Urinary bladder (tissue), 4 donors: ENCODE data around the gene SLFN11. TPM values are rescaled to one million over a fixed set of nuclear protein-coding genes. Genes with fewer than 3 reads are reported as not detected.

ENCODE experiments used
- DNase-seq: peaks from one replicate; pipeline ENCODE4 v3.0.0-alpha.2; 2015; ENCODE audit errors: extremely low spot score
- H3K27ac ChIP-seq: one replicate; pipeline ENCODE4 v1.5.1; 2013; ENCODE audit warnings: low read depth, mild to moderate bottlenecking, moderate library complexity
- H3K36me3 ChIP-seq: one replicate; pipeline ENCODE4 v1.6.1; 2013; ENCODE audit warnings: mild to moderate bottlenecking, moderate library complexity; ENCODE audit not compliant: insufficient read depth
- H3K4me1 ChIP-seq: one replicate; pipeline ENCODE4 v1.6.1; 2013; ENCODE audit warnings: mild to moderate bottlenecking, moderate library complexity; ENCODE audit not compliant: insufficient read depth
- H3K4me3 ChIP-seq: one replicate; pipeline ENCODE4 v1.5.1; 2013; ENCODE audit warnings: low read depth, low read length
- WGBS: extraction: QIAGEN DNeasy Blood & Tissue Kit; methylation state at CpG from one replicate; pipeline ENCODE4 v1.1.7; 2013; 5-methylcytosine and 5-hydroxymethylcytosine counted together
- polyA plus RNA-seq: library from polyadenylated mRNA; stranded (reverse); fragments of 200-250 nt; gene quantifications from one replicate; pipeline ENCODE4 v1.2.3, GENCODE V29; 2013
- total RNA-seq: library from RNA; depleted of rRNA; stranded (reverse); fragments of >200 nt; gene quantifications from one replicate; pipeline ENCODE4 v1.2.3, GENCODE V29; 2014
- donor health status: healthy with polysubstance abuse.
- donor health status: healthy.

The SLFN11 gene
- total and polyA plus RNA-seq, 2 donors: 6.7 to 47.3 TPM

DNA sequence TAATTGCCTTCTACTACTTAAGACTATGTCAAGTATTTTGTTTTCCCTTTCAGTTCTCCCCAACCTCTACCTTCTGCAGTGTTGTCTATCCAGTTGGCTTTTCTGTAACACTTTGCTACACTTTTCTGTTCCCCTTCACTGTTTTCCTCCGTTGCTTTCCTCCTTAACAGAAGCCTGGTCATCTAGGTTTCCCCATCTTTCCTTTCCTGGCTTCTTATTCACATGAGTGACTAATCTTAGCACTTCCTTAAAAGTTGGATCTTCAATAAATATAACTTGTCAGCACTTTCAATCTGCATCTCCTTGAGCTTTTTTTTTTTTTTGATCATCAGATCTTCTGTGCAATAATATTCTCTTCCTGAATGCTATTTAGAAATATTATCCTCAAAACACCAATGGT, 2.8 kb upstream of the SLFN11 start:
- H3K36me3 ChIP-seq: no peaks in the 10 kb centered on the region

DNA sequence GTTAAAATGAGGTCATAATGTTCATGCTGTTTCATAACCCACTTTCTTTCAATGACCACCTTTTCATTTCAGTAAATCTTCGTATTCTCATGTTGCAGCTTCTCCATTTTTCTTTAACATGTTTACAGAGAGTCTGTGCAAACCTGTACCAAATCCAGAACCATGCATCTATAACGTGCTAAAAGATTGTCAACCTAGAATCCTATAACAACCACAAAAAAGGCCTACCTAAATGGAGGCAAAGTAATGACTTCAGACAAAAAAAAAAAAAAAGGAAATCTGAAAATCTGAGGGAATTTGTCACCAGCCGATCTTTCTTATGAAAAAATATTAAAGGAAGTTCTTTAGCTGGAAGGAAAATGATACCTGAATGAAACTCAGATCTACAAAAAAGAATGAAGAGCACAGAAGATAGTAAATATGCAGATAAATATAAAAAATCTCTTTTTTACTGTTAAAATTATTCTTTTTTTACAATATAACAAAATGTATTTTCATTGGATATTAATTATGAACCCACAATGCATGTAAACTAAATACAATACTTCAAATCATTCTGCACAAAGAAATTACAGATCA, 1.4 kb upstream of the SLFN11 start:
- Histone ChIP-seq H3K27ac (peak overlapping the region; percentile 97), H3K36me3 (no peaks in the 10 kb centered on the region), H3K4me1 (no peaks in the 10 kb centered on the region), H3K4me3 (peak overlapping the region; percentile 73)
- no peak for DNase-seq
- 44% methylated on average over 3 of the region's 3 CpGs for WGBS

More for the DNA sequence above, 2.8 kb upstream of the SLFN11 start:
- Histone ChIP-seq H3K4me1 (no peaks in the 10 kb centered on the region), H3K27ac (no peak overlapping the region), H3K4me3 (no peak overlapping the region)
- DNase-seq: no peak
- WGBS: 53% methylated on average over 1 of the region's 1 CpG

DNA sequence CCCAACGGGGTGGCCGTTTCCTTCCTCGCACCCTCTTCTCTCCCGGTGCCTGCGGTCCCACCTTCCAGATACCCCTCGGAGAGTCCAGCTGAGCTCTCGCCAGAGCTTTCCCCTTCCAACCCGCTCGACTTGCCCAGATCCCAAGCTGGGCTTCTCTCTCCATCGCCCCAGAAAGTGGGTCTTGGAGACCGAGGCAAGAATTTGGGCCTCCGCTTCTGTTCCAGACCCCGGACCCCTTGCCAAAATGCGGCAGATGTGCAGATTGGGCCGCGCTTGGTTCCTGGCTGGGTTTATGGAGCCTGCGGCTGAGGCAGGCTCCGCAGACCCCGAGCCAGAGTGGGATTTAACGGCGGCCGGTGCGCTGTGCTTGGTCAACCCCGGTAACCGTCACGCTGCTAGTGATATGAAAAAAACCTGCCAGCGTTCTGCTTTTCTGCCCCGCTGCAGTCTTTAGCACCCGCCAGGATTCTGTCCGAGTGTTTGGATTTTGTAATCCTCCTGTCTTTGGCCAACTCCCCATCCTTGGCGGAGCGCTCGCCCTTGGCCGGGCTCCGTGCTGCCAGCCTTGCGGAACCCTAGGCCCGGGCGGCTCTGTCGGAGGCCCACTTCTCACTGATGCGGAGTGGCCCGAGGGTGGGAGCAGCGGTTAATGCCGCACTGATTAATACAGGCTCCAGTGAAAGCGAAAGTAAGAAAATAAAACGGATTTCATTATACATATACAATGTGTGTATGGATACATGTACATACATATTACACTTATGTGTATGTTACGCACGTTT, 754 bp upstream of the SLFN11 start:
- Histone ChIP-seq H3K4me3 (peak overlapping the region; percentile 73), H3K36me3 (no peaks in the 10 kb centered on the region), H3K27ac (peak overlapping the region; percentile 97), H3K4me1 (no peaks in the 10 kb centered on the region)
- peak; percentile 6 for DNase-seq
- WGBS: 2% methylated on average over 47 of the region's 47 CpGs

DNA sequence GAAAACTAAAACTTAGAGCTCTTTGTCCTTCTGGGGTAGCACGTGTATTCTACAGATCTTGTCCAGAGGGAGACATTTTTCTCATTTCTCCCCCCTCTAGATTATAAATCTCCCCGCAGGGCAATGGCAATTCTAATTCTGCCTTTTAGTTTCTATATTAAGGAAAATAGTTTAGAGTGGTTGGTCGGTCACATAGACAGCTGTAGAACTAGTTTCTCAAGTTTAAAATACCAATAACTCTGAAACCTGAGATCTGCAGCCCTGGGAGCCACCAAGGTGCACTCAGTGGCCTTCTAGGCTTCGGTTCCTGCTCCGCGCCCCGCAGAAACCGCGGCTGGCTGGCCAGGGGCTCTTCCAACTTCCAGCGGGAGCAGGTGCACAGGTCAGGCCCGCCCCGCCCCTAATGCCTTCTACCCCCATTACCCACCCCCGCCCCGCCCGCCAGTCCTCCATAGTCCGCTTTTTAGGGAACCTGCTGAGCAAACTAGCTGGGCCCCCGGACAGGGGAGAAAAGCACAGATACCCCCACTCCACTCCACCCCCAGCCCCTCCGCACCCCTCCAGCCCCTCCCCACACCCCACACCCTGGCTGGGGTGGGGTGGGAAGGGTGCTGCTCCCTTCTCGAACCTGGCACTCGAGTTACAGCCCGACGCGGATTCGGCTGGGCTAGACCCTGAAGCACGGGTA, 431 bp downstream of the SLFN11 start:
- WGBS: 2% methylated on average over 25 of the region's 25 CpGs
- Histone ChIP-seq H3K4me3 (peak overlapping the region; percentile 73), H3K27ac (peak overlapping the region; percentile 80), H3K4me1 (no peaks in the 10 kb centered on the region), H3K36me3 (no peaks in the 10 kb centered on the region)
- DNase-seq: no peak

DNA sequence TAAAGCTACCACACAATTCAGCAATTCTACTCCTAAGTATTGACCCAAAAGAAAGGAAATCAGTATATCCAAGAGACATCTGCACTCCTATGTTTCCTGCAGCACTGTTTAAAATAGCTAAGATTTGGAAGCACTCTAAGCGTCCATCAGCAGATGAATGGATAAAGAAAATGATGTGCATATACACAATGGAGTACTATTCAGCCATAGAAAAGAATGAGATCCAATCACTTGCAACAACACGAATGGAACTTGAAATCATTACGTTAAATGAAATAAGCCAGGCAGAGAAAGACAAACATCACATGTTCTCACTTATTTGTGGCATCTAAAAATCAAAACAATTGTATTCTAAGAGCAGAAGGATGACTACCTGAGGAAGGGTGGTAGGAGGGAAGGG, 1.5 kb downstream of the SLFN11 start:
- no peak overlapping the region for H3K4me3 ChIP-seq
- no peaks in the 10 kb centered on the region for H3K4me1 ChIP-seq
- no peak overlapping the region for H3K27ac ChIP-seq
- WGBS: 72% methylated on average over 3 of the region's 3 CpGs
- no peaks in the 10 kb centered on the region for H3K36me3 ChIP-seq
- DNase-seq: no peak

DNA sequence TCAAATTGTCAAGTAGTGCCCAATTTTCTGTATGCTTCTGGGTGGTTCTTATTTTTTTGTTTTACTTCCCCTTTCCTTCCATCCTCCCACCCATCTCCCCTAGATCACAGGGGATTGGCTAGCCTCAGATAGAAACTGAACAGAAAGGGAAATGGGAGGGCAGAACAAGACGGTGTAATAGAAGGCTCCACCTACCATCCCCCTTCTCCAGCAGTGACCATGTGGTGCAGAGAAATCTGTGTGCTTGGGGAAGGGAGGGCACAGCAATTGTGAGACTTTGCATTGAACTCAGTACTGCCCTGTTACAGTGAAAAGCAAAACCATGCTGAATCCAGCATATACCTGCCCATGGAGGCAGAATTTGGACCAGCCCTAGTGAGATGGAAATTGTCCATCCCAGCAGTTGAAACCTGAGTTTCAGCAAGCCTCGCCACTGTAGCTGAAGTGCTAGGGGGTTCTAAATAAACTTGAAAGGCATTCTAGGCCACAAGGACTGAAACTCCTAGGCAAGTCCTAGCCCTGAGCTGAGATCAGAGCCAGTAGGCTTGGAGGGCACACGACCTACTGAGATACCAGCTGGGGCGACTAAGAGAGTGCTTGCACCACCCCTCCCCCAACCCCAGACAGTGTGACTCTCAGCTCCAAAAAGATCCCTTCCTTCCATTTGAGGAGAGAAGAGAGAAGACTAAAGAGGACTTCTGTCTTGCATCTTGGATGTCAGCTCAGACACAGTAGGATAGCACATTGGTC, 5.2 kb downstream of the SLFN11 start:
- DNase-seq: no peak
- Histone ChIP-seq H3K4me3 (no peak overlapping the region), H3K27ac (no peak overlapping the region), H3K36me3 (no peaks in the 10 kb centered on the region), H3K4me1 (no peaks in the 10 kb centered on the region)
- WGBS: 51% methylated on average over 4 of the region's 4 CpGs

DNA sequence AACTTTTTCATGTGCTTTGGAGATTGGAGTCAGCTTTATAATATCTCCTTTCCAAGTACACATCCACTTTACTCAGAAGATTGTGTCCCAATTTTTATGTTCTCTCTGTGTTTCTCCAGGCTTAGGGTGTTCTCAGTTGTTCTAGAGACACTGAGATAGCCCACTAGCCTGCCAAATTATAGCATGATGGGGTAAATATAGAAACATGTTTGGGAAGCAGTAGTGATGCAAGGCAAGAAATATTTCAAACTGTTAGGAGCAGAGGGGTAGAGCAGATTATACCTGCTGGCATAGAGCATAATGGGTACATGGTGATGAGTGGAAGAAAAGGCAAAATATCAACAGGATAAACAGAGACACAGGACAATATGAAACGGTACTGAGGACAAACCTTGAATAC, 12.4 kb downstream of the SLFN11 start:
- H3K4me3 ChIP-seq: no peak overlapping the region
- no peak overlapping the region for H3K27ac ChIP-seq
- no peak for DNase-seq
- H3K36me3 ChIP-seq: no peaks in the 10 kb centered on the region
- H3K4me1 ChIP-seq: no peaks in the 10 kb centered on the region
- 70% methylated on average over 1 of the region's 1 CpG for WGBS

DNA sequence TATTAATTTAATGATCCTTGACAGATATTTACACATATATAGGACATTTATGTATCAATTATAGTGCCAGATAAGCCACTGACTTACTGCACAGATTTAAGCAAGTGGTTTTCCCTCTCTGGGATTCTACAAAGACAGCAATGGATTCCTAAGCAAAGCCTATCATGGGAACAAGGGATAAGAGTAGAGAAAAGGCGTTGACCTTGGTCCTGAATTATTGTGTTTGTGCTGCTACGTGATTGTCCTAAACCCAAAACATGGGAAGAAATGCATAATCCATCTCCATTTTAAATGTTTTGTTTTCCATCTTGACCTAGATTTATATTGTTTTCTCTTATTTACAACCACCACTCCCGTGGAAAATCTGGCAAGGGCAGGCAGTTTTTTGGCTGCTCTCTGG, 14.0 kb downstream of the SLFN11 start:
- WGBS: 68% methylated on average over 3 of the region's 3 CpGs
- Histone ChIP-seq H3K4me3 (no peak overlapping the region), H3K36me3 (no peaks in the 10 kb centered on the region), H3K4me1 (no peaks in the 10 kb centered on the region), H3K27ac (no peak overlapping the region)
- DNase-seq: no peak

DNA sequence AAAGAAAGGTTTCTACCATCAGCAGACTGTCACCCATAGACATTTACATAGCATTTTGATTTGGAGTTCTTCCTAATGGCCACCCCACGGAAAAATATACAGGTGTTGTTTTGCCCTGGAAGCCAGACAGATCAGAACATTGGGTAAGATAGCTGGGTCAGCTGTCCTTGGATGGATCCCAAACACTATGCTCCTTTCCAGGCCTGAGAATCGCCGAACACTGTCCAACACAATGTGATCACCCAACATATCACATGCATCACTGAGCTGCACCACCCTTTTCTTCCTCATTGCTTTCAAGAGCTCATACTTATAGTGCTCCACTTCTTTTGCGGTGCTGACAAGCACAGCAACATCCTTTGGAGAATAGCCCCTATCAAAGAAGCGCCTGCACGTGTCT, 21.1 kb downstream of the SLFN11 start:
- DNase-seq: no peak
- H3K4me3 ChIP-seq: no peak overlapping the region
- 82% methylated on average over 6 of the region's 6 CpGs for WGBS

DNA sequence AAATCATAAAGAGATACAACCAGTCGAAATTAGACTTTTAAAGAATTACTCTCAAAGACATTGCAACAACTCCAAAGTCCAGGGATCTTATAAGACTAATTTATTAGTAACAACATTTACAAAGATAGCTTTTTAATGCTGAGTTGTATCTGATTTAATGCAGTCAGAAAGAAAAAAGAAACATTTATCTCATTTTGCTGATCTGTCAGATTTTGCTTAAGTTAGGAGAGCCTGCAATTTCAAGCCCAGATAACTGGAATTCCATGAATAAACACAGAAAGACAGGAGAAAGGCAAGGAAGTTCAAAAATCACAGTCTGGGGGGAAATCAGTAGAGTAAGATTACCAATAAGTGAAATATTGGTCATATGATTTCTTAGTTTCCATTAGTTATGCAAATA, 22.9 kb downstream of the SLFN11 start:
- Histone ChIP-seq H3K4me1 (no peaks in the 10 kb centered on the region), H3K36me3 (peaks cover 3% of the 10 kb centered on the region), H3K27ac (no peak overlapping the region), H3K4me3 (no peak overlapping the region)
- no peak for DNase-seq
- 64% methylated on average over 1 of the region's 1 CpG for WGBS

More for the DNA sequence above, 21.1 kb downstream of the SLFN11 start:
- Histone ChIP-seq H3K27ac (no peak overlapping the region), H3K36me3 (peaks cover 3% of the 10 kb centered on the region), H3K4me1 (no peaks in the 10 kb centered on the region)

DNA sequence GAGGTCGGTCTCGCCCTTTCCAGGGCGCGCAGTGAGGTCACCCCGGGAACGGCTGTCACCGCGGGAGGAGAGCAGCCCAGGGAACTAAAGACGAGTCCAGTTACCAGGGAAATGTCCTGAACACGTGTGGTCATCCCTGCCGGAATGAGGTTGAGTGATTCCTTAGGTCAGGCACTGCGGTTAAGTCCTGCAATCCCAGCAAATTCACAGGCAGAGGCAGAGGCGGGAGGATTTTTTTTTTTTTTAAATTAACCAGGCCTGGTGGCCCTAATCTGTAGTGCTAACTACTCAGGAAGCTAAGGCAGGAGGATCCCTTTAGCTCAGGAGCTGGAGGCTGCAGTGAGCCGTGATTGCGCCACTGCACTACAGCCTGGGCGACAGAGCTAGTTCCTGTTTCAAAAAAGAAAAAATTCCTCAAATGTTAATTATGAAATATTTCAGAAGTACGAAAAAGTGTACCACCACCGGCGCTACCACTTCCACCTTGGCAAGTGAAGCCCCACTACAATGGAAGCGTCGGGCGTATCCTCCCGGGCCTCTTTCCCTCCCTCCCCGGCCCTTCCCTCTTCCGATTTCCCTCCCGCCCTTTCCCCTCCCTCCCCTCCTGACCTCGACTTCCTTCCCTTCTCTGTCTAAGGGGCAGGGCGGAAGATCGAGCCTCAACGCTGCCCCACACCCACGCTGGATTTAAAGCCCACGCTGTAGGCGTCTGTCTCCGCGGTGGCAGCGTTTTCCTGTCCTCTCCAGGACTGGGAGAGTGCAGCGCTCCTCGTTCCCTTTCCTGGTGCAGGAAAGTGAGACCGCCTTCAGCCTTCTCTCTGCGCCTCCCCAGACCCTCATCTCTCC, 27.3 kb downstream of the SLFN11 start:
- Histone ChIP-seq H3K4me3 (peak overlapping the region; percentile 12), H3K4me1 (no peaks in the 10 kb centered on the region), H3K36me3 (no peaks in the 10 kb centered on the region), H3K27ac (peak overlapping the region; percentile 28)
- DNase-seq: peak; percentile 7
- WGBS: 2% methylated on average over 40 of the region's 40 CpGs

DNA sequence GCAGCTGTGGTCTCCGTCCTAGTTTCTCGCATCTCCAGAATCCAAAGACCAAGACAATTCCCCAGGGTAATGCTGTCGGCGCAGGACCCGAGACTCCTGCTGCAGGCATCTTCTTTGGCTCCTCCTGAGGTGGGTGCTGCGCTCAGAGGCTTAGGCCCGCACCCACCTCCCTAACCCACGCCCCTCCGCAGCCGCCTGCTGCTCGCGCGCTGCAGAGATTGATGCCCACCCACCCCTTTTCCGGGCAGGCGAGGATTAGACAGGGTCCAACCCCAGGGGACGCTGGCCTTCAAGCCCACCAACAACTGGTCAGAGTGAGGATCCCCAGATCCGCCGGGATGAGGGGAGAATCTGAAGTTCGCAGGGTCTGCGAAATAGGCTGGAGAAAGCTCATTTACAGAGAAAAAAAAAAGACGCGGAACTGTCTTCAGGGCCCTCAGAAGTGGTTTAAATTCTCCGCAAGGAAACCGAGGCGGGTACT, 27.9 kb downstream of the SLFN11 start:
- DNase-seq: no peak
- Histone ChIP-seq H3K4me3 (peak overlapping the region; percentile 12), H3K36me3 (no peaks in the 10 kb centered on the region), H3K27ac (no peak overlapping the region), H3K4me1 (no peaks in the 10 kb centered on the region)
- WGBS: 12% methylated on average over 25 of the region's 25 CpGs

DNA sequence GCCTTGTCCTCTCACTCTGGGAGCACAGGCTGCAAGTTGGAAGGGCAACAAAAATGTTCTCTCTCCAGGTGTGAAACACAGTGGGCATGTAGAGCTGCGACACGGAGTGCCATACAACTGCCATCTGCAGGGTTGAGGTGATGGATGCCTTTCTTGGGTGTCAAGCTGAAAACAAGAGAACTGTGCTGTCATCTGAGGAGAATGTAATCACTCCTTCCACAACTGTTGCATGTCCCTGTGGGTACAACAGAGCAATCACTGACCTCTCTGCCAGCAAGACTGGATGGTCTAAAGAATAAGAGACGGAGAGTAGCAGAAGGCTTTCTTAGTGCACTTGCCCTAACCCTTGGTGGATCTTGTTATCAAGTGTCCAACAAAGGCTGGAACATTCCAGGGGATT, 29.2 kb downstream of the SLFN11 start:
- no peak for DNase-seq
- Histone ChIP-seq H3K4me3 (no peak overlapping the region), H3K36me3 (no peaks in the 10 kb centered on the region), H3K27ac (no peak overlapping the region), H3K4me1 (no peaks in the 10 kb centered on the region)
- 79% methylated on average over 3 of the region's 3 CpGs for WGBS
